GM18858 (cell line): ENCODE measurements around the gene CXXC5.
"Not testable (repeated sequence)": the region's sequence is repeated elsewhere in the genome, so short reads cannot be mapped to it uniquely, and the experiment has no call there.

Experiments
- ATAC-seq: cut with Tn5 transposase; IDR thresholded peaks from one replicate; pipeline ENCODE4 v1.9.1; 2021; ENCODE audit not compliant: unreplicated experiment

CXXC5 gene

GRCh38 chr5:139648205-139649081, at the start of gene CXXC5:
Gene CXXC5, plus strand, starts transcription at chr5:139648349. Its CDS starts 32,175 bp downstream, at chr5:139680524.
- no peak for ATAC-seq

- not testable (repeated sequence) for ATAC-seq
Observed at GRCh38 chr5:139598601-139598965, 49.6 kb upstream of the CXXC5 start.

- no peak for ATAC-seq
Observed at GRCh38 chr5:139600336-139600949, 47.7 kb upstream of the CXXC5 start.

GRCh38 chr5:139601429-139601828, 46.7 kb upstream of the CXXC5 start:
- ATAC-seq, result no peak

- ATAC-seq, result not testable (repeated sequence)
Observed at GRCh38 chr5:139601948-139602347, 46.2 kb upstream of the CXXC5 start.

GRCh38 chr5:139605887-139606286, 42.3 kb upstream of the CXXC5 start:
- no peak for ATAC-seq

GRCh38 chr5:139611703-139612584, 36.2 kb upstream of the CXXC5 start:
- ATAC-seq, result no peak

GRCh38 chr5:139619861-139620260, 28.3 kb upstream of the CXXC5 start:
- ATAC-seq, result no peak

- not testable (repeated sequence) for ATAC-seq
Observed at GRCh38 chr5:139625398-139625797, 22.8 kb upstream of the CXXC5 start.

- ATAC-seq, result no peak
Observed at GRCh38 chr5:139630855-139631254, 17.3 kb upstream of the CXXC5 start.

GRCh38 chr5:139631520-139632165, 16.5 kb upstream of the CXXC5 start:
- no peak for ATAC-seq

- no peak for ATAC-seq
Observed at GRCh38 chr5:139633295-139634027, 14.7 kb upstream of the CXXC5 start.

GRCh38 chr5:139634028-139634325, 14.2 kb upstream of the CXXC5 start:
- ATAC-seq, result no peak

- ATAC-seq, result no peak
Observed at GRCh38 chr5:139634541-139634940, 13.6 kb upstream of the CXXC5 start.

- no peak for ATAC-seq
Observed at GRCh38 chr5:139635191-139635590, 13.0 kb upstream of the CXXC5 start.

GRCh38 chr5:139635606-139636206, 12.4 kb upstream of the CXXC5 start:
- no peak for ATAC-seq

GRCh38 chr5:139636207-139636792, 11.8 kb upstream of the CXXC5 start:
- peak; percentile 76 for ATAC-seq

GRCh38 chr5:139636975-139637408, 11.2 kb upstream of the CXXC5 start:
- no peak for ATAC-seq

GRCh38 chr5:139637438-139638089, 10.6 kb upstream of the CXXC5 start:
- no peak for ATAC-seq
